Sigmoid colon (tissue), 7 donors: ENCODE measurements around the gene MORN1. TPM values are rescaled to one million over a fixed set of nuclear protein-coding genes. Genes with fewer than 3 reads are reported as not detected.
A peak's percentile ranks its signal among the peaks of the same experiment; 100 is the strongest.

Experiments used
- DNase-seq: peaks from one replicate; pipeline ENCODE4 v3.0.0-alpha.2; 2019
- H3K27ac ChIP-seq, 4 donors: fragments of 200-600 bp; sonication (generic); one replicate each; pipeline ENCODE4 v1.5.1; 2016 to 2019; ENCODE audit warnings: mild to moderate bottlenecking in 1 of 4
- H3K27me3 ChIP-seq, 3 donors: fragments of 200-600 bp; sonication (generic); one replicate each; pipeline ENCODE4 v1.5.1; 2019; ENCODE audit warnings: mild to moderate bottlenecking in 1 of 3
- H3K36me3 ChIP-seq, 4 donors: fragments of 200-600 bp; sonication (generic); one replicate each; pipeline ENCODE4 v1.5.1; 2016 to 2019
- H3K4me1 ChIP-seq, 4 donors: fragments of 200-600 bp; sonication (generic); one replicate each; pipeline ENCODE4 v1.5.1; 2017 to 2019
- H3K4me3 ChIP-seq, 4 donors: fragments of 200-600 bp; sonication (generic); one replicate each; pipeline ENCODE4 v1.5.1; 2017 to 2019; ENCODE audit warnings: mild to moderate bottlenecking in 2 of 4, moderate library complexity in 1 of 4
- H3K9me3 ChIP-seq, 4 donors: fragments of 200-600 bp in 3 of 4; sonication (generic) in 3 of 4; one replicate each; pipeline versions ENCODE4 v1.5.1 to v1.6.1; 2013 to 2019
- EP300 ChIP-seq, 4 donors: sonication (generic); formaldehyde crosslinking; IDR thresholded peaks; one replicate each; pipeline ENCODE4 v1.6.1; 2017; ENCODE audit warnings: antibody characterized with exemption in 4 of 4
- POLR2A ChIP-seq, 2 donors: fragments of 450-650 bp; IDR thresholded peaks; one replicate each; pipeline ENCODE4 v1.6.1; 2016; ENCODE audit warnings: antibody characterized with exemption in 2 of 2, mild to moderate bottlenecking in 2 of 2, moderate library complexity in 2 of 2
- POLR2AphosphoS5 ChIP-seq, 4 donors: sonication (generic); formaldehyde crosslinking; IDR thresholded peaks; one replicate each; pipeline ENCODE4 v1.6.1; 2017; ENCODE audit warnings: antibody characterized with exemption in 4 of 4
- WGBS, 2 donors: extraction: QIAGEN DNeasy Blood & Tissue Kit; methylation state at CpG; one replicate each; pipeline ENCODE4 v1.1.7; 2013; 5-methylcytosine and 5-hydroxymethylcytosine counted together
- intact Hi-C: fragments of 100-400 bp; cut with DNase I; formaldehyde crosslinking; loops from one replicate; pipeline ENCODE4 v1.15.1; 2023
- polyA plus RNA-seq, 3 donors: library from polyadenylated mRNA; stranded (reverse); fragments of 200-250 nt; gene quantifications; one replicate each; pipeline ENCODE4 v1.2.3, GENCODE V29; 2013
- total RNA-seq, 4 donors: library from RNA; depleted of rRNA; stranded (reverse); fragments of >200 nt; gene quantifications; one replicate each; pipeline ENCODE4 v1.1.0, GENCODE V29; 2016
- TF ChIP-seq, protein P1 (sequence below), 4 experiments: fragments of 450-650 bp in 3 of 4; fragments of 200-600 bp in 1 of 4; IDR thresholded peaks; one replicate each; pipeline ENCODE4 v1.5.1; 2016 to 2019; ENCODE audit warnings: antibody characterized with exemption in 4 of 4, mild to moderate bottlenecking in 3 of 4, moderate library complexity in 2 of 4
- donor health status: healthy with polysubstance abuse.
- donor health status: Bipolar disorder and iron deficiency.
- donor health status: healthy.

Gene MORN1
- total and polyA plus RNA-seq, 7 donors: 2.4 to 9.1 (median 6.4) TPM

DNA sequence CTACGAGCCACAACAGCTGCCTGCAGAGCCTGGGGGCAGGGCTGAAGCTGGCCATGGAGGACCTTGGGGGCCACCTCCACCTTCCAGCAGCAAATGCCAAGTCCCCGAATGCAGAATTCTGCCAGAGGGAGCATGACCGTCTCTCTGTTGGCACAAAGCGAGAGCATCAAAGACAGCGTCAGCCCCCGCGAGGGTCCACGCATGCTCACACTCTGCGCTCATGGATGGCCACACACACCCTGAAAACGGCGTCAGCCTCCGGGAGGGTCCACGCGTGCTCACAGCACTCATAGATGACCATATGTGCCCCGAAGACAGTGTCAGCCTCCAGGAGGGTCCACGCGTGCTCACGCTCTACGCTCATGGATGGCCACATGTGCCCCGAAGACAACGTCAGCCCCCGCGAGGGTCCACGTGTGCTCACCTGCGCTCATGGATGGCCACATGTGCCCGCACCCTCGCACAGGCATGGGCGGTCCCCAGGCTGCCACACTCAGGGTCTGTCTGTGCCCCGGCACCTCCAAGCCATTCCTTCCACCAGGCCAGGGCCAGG, 46.5 kb downstream of the MORN1 start:
- no peaks in the 10 kb centered on the region for H3K9me3 ChIP-seq
- intact Hi-C loops: no loop called here
- TF ChIP-seq EP300 (IDR thresholded peaks at IDR 0.05) (no peak), POLR2A (IDR thresholded peaks at IDR 0.05) (no peak)
- no peaks in the 10 kb centered on the region for H3K36me3 ChIP-seq
- H3K27me3 ChIP-seq: no peaks in the 10 kb centered on the region
- WGBS, 2 donors: 91 to 95% methylated on average over 29 of the region's 29 CpGs
- H3K4me3 ChIP-seq: no peak overlapping the region
- DNase-seq: peak; percentile 45
- H3K27ac ChIP-seq: no peak overlapping the region
- no peaks in the 10 kb centered on the region for H3K4me1 ChIP-seq

DNA sequence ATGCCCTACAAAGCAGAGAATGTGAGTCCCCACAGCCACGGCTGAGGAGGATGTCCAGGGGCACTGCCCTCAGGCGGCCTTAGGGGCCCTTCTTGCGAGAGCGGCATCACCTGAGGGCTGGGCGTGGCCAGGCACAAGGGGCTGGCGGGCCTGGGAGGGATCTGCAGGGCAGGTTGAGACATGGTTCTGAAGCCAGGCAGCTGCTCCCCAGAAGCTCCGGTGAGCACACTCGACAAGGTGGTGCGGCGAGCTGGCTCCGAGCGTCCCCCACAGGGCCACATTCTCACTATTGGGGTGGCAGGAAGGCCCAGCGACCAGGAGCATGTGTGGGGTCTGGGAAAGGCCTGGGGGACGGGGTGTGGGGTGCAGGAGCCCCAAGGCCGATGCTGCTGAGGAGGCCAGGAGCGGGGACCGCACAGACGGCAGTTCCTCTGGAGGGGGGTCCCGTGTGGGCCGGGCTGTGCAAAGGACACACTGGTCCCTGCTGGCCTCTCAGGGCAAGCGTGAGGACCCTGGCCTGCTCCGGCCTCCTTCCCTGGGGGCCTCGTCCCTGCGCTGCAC, 47.2 kb downstream of the MORN1 start:
- Histone ChIP-seq H3K4me3 (no peak overlapping the region), H3K27ac (no peak overlapping the region), H3K36me3 (no peaks in the 10 kb centered on the region), H3K9me3 (no peaks in the 10 kb centered on the region), H3K4me1 (no peaks in the 10 kb centered on the region), H3K27me3 (no peaks in the 10 kb centered on the region)
- no peak for TF ChIP-seq POLR2A (IDR thresholded peaks at IDR 0.05)
- TF ChIP-seq POLR2AphosphoS5 (IDR thresholded peaks at IDR 0.05): no peak
- TF ChIP-seq, protein P1, sequence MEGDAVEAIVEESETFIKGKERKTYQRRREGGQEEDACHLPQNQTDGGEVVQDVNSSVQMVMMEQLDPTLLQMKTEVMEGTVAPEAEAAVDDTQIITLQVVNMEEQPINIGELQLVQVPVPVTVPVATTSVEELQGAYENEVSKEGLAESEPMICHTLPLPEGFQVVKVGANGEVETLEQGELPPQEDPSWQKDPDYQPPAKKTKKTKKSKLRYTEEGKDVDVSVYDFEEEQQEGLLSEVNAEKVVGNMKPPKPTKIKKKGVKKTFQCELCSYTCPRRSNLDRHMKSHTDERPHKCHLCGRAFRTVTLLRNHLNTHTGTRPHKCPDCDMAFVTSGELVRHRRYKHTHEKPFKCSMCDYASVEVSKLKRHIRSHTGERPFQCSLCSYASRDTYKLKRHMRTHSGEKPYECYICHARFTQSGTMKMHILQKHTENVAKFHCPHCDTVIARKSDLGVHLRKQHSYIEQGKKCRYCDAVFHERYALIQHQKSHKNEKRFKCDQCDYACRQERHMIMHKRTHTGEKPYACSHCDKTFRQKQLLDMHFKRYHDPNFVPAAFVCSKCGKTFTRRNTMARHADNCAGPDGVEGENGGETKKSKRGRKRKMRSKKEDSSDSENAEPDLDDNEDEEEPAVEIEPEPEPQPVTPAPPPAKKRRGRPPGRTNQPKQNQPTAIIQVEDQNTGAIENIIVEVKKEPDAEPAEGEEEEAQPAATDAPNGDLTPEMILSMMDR (IDR thresholded peaks at IDR 0.05): no peak
- no peak for TF ChIP-seq EP300 (IDR thresholded peaks at IDR 0.05)
- intact Hi-C loops: no loop called here
- 86 to 90% methylated on average over 24 of the region's 24 CpGs for WGBS, 2 donors
- no peak for DNase-seq

DNA sequence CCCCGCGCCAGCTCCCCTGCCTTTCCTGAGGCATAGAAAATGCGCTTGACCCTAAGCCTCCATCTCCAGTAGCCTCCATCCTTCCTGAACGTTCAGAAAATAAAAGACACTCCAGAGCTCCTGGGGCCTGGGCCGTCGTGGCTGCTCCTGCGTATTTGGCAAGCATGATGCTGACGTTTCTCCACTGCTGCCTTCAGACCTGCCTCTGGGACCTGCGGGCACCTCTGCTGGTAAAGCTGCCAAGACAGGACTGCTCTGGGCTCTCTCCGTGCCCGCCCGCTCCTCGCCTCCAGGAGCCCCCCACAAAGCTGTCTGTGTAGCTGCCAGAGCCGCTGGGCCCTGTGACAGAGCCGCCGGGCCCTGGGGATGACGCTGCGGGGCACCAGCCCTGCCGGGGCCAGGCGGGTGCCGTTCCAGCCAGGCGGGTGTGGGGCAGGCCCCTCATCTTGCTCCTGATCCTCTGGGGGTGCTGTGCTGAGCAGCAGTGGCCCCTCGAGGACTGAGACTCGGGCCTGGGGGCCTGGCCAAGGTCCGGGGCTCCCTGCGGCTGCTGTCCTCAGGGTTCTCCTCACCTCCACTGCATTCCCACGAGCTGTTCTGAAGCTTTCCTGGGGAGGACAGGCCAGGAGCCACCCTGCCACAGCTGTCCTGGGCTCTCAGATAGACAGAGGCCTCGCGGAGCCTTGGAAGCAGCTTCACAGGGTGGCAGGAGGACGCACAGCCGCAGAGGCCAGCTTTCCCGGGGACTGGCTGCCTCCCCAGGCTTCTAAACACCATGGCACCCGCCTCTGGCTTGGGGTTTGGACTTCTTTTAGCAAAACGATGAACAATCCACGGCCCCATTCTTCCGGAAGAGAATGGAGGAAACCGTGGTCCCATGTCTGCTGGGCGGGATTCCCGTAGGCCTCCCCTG, 48.1 kb downstream of the MORN1 start:
- intact Hi-C loops: no loop called here
- Histone ChIP-seq H3K4me1 (no peaks in the 10 kb centered on the region), H3K36me3 (no peaks in the 10 kb centered on the region), H3K4me3 (no peak overlapping the region), H3K27me3 (no peaks in the 10 kb centered on the region), H3K9me3 (no peaks in the 10 kb centered on the region), H3K27ac (no peak overlapping the region)
- TF ChIP-seq, protein P1 (IDR thresholded peaks at IDR 0.05): no peak
- TF ChIP-seq POLR2A (IDR thresholded peaks at IDR 0.05): no peak
- no peak for TF ChIP-seq EP300 (IDR thresholded peaks at IDR 0.05)
- no peak for TF ChIP-seq POLR2AphosphoS5 (IDR thresholded peaks at IDR 0.05)
- DNase-seq: no peak
- WGBS, 2 donors: 87 to 88% methylated on average over 39 of the region's 39 CpGs

DNA sequence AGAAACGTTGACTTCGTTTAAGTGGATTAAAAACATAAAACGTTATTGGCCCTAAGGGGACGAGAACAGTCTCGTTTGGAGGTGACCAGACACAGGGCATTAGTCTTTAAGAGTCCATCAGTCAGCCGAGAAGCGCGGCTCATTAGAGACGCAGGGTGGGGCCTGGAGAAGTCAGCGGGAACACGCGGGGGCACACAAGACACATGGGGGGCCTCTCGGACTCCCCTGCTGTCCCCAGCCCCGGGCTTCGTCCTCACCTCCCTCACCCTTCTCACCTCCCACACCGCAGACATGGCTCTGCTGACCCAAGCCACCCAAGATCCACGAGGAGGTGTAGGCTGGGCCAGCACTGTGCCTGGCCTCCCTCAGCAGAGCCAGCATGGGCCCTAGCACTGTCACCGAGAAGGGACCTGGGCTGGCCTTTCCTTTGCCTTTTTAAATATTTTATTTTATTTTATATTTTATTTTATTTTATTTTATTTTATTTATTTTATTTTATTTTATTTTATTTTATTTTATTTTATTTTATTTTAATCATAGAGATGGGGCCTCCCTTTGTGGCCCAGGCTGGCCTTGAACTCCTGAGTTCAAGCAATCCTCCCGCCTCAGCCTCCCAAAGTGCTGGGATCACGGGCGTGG, 48.9 kb downstream of the MORN1 start:
- no peaks in the 10 kb centered on the region for H3K27me3 ChIP-seq
- no peak overlapping the region for H3K4me3 ChIP-seq
- no peak for DNase-seq
- H3K36me3 ChIP-seq: no peaks in the 10 kb centered on the region
- TF ChIP-seq POLR2AphosphoS5 (IDR thresholded peaks at IDR 0.05) (no peak), EP300 (IDR thresholded peaks at IDR 0.05) (no peak), POLR2A (IDR thresholded peaks at IDR 0.05) (no peak)
- TF ChIP-seq, protein P1 (IDR thresholded peaks at IDR 0.05): no peak
- 79 to 84% methylated on average over 21 of the region's 21 CpGs for WGBS, 2 donors
- no peak overlapping the region for H3K27ac ChIP-seq
- no peaks in the 10 kb centered on the region for H3K4me1 ChIP-seq
- H3K9me3 ChIP-seq: no peaks in the 10 kb centered on the region
- intact Hi-C loops: no loop called here
